ENCODE measurements around the gene PWWP2B. TPM values are rescaled to one million over a fixed set of nuclear protein-coding genes. Genes with fewer than 3 reads are reported as not detected.

Gene PWWP2B
- total and polyA plus RNA-seq, 2 of the 13 experiments (the other 11 are each of a cell fraction or from before 2014, with no cell fraction given), result 2.3 to 4.7 TPM

DNA sequence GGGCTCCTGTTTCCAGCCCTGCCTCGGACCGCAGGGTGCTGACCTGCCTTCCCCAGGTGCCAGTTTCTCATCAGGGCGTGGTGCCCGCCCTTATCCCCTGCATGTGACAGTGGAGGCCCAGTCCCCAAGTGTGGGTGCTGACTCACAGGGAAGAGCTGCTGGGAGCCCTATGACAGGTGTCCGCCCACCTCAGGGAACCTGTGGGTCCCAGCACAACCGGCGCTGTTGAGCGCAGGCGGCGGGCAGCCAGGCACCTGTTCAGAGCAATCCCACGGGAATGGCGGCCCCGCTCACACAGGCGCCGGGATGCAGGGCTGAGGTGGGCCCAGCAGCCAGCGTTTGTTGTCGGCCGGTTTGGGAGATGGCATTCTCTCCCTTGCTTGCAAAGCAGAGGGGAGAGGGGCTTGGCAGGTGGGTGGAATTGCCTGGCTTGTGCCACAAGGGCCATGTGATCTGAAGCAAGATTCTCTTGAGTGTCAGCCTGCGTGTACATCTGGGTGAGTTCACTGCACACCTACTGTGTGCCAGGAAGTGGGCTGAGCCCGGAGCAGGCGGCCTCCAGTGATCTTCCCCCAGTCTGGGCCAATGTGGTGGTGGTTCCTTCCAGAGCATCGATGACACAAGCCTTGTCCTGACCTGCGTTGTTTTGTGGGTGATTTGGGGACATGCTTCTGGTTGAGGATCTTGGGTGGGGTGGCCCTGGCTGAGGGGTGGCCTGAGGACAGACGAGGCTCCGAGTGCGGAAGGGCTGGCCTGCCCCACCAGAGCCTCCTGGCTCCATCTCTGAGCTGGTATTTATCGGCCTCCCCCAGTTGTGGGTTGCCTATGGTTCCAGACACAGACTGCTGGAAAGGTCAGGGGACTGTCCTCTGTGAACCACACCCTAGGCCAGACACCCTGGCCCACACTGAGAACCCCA lies 2.4 kb downstream of the PWWP2B start:
- H3K27ac ChIP-seq (ENCODE audit: extremely low read length, insufficient read depth, low read length), result no peak overlapping the region
- H2AFZ ChIP-seq (ENCODE audit: low read length), result no peak overlapping the region
- no peaks in the 10 kb centered on the region for H3K79me2 ChIP-seq (ENCODE audit: insufficient read depth, low read length)
- 92% methylated on average over 7 of the region's 27 CpGs for WGBS (ENCODE audit: low lambda C conversion rate)
- TF ChIP-seq KDM2A (CRISPR knock-in tag; IDR thresholded peaks at IDR 0.05; ENCODE audit: borderline replicate concordance, low read depth) (no peak), RFX5 (IDR thresholded peaks at IDR 0.05; ENCODE audit: low read depth, low read length) (no peak), CEBPG (CRISPR knock-in tag; IDR thresholded peaks at IDR 0.05) (no peak), CEBPB (IDR thresholded peaks at IDR 0.05; ENCODE audit: borderline replicate concordance, low read depth, low read length) (no peak), EED (CRISPR knock-in tag; IDR thresholded peaks at IDR 0.05) (no peak), AKAP8 (CRISPR knock-in tag; IDR thresholded peaks at IDR 0.05) (0 out of 2 replicates have a peak, but pooled peaks have one; percentile 36), RBFOX2 (IDR thresholded peaks at IDR 0.05; ENCODE audit: low read depth, low read length) (0 out of 2 replicates have a peak, but pooled peaks have one; percentile 27)
- no peak overlapping the region for H3K9ac ChIP-seq (ENCODE audit: insufficient read depth, low read depth, low read length)
- H3K4me1 ChIP-seq (ENCODE audit: insufficient read depth, low read length), result peaks cover 25% of the 10 kb centered on the region
- H3K9me3 ChIP-seq (ENCODE audit: low read length), result no peaks in the 10 kb centered on the region
- ChIA-PET CTCF (ENCODE audit: low intra/inter-chr PET ratio, low total read pairs) (no interaction called here), POLR2A (no interaction called here)
- no peak overlapping the region for H3K4me3 ChIP-seq (replicated peaks in 1 of 3; ENCODE audit: insufficient read depth in 1 of 3, low read depth in 2 of 3, low read length in 3 of 3)
- H4K20me1 ChIP-seq (ENCODE audit: insufficient read depth, low read length), result no peaks in the 10 kb centered on the region
- in situ Hi-C loops (cut with HindIII; ENCODE audit: extremely low pct_ligation_motif_present, low pct_unique_long_range_greater_than_20kb), result no loop called here
- H3K4me2 ChIP-seq (ENCODE audit: low read depth, low read length), result no peak overlapping the region
- H3K36me3 ChIP-seq (replicated peaks in 1 of 2; ENCODE audit: control insufficient read depth in 1 of 2, insufficient read depth in 2 of 2, low read length in 2 of 2), result no peaks in the 10 kb centered on the region; a peak in 1 of 5 replicates
- H3K27me3 ChIP-seq (ENCODE audit: control insufficient read depth in 1 of 2, insufficient read depth in 2 of 2, low read length in 2 of 2), result peaks cover 4 to 12% of the 10 kb centered on the region in 2 experiments; a peak in 3 of 5 replicates
- FAIRE-seq (no peak), ATAC-seq (no peak), DNase-seq (ENCODE audit: low spot score) (no peak)
- BruUV-seq (replicated peaks), result no TSS peak
- intact Hi-C loops (cut with micrococcal nuclease; ENCODE audit: unreplicated experiment), result no loop called here

DNA sequence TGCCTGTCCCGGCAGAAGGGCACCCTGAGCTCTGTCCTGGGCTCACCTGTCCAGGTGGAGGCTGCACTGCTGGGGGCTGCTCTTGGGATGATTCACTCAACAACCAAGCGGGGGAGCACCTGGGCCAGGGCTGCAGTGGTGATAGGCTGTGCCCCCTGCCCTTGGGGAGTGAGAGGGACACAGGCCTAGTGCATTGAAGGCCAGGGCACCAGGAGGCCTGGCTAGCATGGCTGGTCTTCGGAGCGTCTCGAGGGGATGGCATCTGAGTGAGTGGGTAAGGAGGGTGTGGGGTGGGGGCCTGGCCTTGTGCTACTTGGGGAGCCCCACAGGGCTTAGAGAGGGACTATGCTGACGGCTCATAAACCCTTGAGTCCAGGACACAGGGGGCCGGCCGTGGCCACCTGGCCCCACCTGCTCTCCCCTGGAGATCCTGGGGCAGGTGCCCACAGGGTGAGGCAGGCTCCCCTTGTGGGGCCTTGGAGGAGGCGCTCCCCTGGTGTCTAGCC lies 3.1 kb downstream of the PWWP2B start:
- Histone ChIP-seq H3K36me3 (replicated peaks in 1 of 2; ENCODE audit: control insufficient read depth in 1 of 2, insufficient read depth in 2 of 2, low read length in 2 of 2) (no peaks in the 10 kb centered on the region; a peak in 1 of 5 replicates), H3K27ac (ENCODE audit: extremely low read length, insufficient read depth, low read length) (no peak overlapping the region), H3K79me2 (ENCODE audit: insufficient read depth, low read length) (no peaks in the 10 kb centered on the region), H3K4me1 (ENCODE audit: insufficient read depth, low read length) (peaks cover 18% of the 10 kb centered on the region), H3K9me3 (ENCODE audit: low read length) (no peaks in the 10 kb centered on the region), H3K27me3 (ENCODE audit: control insufficient read depth in 1 of 2, insufficient read depth in 2 of 2, low read length in 2 of 2) (peaks cover 0 to 5% of the 10 kb centered on the region in 2 experiments; a peak in 2 of 5 replicates), H3K4me3 (replicated peaks in 1 of 3; ENCODE audit: insufficient read depth in 1 of 3, low read depth in 2 of 3, low read length in 3 of 3) (no peak overlapping the region), H3K4me2 (ENCODE audit: low read depth, low read length) (no peak overlapping the region), H4K20me1 (ENCODE audit: insufficient read depth, low read length) (no peaks in the 10 kb centered on the region), H3K9ac (ENCODE audit: insufficient read depth, low read depth, low read length) (no peak overlapping the region), H2AFZ (ENCODE audit: low read length) (no peak overlapping the region)
- no peak for ATAC-seq
- in situ Hi-C loops (cut with HindIII; ENCODE audit: extremely low pct_ligation_motif_present, low pct_unique_long_range_greater_than_20kb) (no loop called here), intact Hi-C loops (cut with micrococcal nuclease; ENCODE audit: unreplicated experiment) (no loop called here)
- no TSS peak for BruUV-seq (replicated peaks)
- FAIRE-seq, result no peak
- WGBS (ENCODE audit: low lambda C conversion rate), result 84% methylated on average over 5 of the region's 9 CpGs
- POLR2A ChIA-PET, result no interaction called here
- no peak for DNase-seq (ENCODE audit: low spot score)
- CTCF ChIA-PET (ENCODE audit: low intra/inter-chr PET ratio, low total read pairs), result no interaction called here
- TF ChIP-seq ZFP37 (CRISPR knock-in tag; IDR thresholded peaks at IDR 0.05; ENCODE audit: borderline replicate concordance) (no peak), ATRX (CRISPR knock-in tag; IDR thresholded peaks at IDR 0.05; ENCODE audit: borderline replicate concordance) (no peak), STAG1 (CRISPR knock-in tag; IDR thresholded peaks at IDR 0.05) (peak; percentile 20; the same call in 1 of the 2 replicates)
- TF ChIP-seq, protein P1, sequence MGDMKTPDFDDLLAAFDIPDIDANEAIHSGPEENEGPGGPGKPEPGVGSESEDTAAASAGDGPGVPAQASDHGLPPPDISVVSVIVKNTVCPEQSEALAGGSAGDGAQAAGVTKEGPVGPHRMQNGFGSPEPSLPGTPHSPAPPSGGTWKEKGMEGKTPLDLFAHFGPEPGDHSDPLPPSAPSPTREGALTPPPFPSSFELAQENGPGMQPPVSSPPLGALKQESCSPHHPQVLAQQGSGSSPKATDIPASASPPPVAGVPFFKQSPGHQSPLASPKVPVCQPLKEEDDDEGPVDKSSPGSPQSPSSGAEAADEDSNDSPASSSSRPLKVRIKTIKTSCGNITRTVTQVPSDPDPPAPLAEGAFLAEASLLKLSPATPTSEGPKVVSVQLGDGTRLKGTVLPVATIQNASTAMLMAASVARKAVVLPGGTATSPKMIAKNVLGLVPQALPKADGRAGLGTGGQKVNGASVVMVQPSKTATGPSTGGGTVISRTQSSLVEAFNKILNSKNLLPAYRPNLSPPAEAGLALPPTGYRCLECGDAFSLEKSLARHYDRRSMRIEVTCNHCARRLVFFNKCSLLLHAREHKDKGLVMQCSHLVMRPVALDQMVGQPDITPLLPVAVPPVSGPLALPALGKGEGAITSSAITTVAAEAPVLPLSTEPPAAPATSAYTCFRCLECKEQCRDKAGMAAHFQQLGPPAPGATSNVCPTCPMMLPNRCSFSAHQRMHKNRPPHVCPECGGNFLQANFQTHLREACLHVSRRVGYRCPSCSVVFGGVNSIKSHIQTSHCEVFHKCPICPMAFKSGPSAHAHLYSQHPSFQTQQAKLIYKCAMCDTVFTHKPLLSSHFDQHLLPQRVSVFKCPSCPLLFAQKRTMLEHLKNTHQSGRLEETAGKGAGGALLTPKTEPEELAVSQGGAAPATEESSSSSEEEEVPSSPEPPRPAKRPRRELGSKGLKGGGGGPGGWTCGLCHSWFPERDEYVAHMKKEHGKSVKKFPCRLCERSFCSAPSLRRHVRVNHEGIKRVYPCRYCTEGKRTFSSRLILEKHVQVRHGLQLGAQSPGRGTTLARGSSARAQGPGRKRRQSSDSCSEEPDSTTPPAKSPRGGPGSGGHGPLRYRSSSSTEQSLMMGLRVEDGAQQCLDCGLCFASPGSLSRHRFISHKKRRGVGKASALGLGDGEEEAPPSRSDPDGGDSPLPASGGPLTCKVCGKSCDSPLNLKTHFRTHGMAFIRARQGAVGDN (CRISPR knock-in tag; IDR thresholded peaks at IDR 0.05), result 0 out of 2 replicates have a peak, but pooled peaks have one; percentile 8
